Measurements from ENCODE around the gene TTI1. TPM values are rescaled to one million over a fixed set of nuclear protein-coding genes. Genes with fewer than 3 reads are reported as not detected.

Gene TTI1
- total and polyA plus RNA-seq, 9 of the 15 experiments (the other 6 are each of a cell fraction or from before 2014, with no cell fraction given) = 9.8 to 55.1 (median 39.4) TPM

- TF ChIP-seq, protein P1, sequence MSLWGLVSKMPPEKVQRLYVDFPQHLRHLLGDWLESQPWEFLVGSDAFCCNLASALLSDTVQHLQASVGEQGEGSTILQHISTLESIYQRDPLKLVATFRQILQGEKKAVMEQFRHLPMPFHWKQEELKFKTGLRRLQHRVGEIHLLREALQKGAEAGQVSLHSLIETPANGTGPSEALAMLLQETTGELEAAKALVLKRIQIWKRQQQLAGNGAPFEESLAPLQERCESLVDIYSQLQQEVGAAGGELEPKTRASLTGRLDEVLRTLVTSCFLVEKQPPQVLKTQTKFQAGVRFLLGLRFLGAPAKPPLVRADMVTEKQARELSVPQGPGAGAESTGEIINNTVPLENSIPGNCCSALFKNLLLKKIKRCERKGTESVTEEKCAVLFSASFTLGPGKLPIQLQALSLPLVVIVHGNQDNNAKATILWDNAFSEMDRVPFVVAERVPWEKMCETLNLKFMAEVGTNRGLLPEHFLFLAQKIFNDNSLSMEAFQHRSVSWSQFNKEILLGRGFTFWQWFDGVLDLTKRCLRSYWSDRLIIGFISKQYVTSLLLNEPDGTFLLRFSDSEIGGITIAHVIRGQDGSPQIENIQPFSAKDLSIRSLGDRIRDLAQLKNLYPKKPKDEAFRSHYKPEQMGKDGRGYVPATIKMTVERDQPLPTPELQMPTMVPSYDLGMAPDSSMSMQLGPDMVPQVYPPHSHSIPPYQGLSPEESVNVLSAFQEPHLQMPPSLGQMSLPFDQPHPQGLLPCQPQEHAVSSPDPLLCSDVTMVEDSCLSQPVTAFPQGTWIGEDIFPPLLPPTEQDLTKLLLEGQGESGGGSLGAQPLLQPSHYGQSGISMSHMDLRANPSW (CRISPR knock-in tag; IDR thresholded peaks at IDR 0.05) = no peak
- TF ChIP-seq, protein P2, sequence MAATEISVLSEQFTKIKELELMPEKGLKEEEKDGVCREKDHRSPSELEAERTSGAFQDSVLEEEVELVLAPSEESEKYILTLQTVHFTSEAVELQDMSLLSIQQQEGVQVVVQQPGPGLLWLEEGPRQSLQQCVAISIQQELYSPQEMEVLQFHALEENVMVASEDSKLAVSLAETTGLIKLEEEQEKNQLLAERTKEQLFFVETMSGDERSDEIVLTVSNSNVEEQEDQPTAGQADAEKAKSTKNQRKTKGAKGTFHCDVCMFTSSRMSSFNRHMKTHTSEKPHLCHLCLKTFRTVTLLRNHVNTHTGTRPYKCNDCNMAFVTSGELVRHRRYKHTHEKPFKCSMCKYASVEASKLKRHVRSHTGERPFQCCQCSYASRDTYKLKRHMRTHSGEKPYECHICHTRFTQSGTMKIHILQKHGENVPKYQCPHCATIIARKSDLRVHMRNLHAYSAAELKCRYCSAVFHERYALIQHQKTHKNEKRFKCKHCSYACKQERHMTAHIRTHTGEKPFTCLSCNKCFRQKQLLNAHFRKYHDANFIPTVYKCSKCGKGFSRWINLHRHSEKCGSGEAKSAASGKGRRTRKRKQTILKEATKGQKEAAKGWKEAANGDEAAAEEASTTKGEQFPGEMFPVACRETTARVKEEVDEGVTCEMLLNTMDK (IDR thresholded peaks at IDR 0.05; ENCODE audit: borderline replicate concordance, insufficient read depth, low read depth, low read length, poor library complexity, severe bottlenecking) = no peak
- TF ChIP-seq, protein P3, sequence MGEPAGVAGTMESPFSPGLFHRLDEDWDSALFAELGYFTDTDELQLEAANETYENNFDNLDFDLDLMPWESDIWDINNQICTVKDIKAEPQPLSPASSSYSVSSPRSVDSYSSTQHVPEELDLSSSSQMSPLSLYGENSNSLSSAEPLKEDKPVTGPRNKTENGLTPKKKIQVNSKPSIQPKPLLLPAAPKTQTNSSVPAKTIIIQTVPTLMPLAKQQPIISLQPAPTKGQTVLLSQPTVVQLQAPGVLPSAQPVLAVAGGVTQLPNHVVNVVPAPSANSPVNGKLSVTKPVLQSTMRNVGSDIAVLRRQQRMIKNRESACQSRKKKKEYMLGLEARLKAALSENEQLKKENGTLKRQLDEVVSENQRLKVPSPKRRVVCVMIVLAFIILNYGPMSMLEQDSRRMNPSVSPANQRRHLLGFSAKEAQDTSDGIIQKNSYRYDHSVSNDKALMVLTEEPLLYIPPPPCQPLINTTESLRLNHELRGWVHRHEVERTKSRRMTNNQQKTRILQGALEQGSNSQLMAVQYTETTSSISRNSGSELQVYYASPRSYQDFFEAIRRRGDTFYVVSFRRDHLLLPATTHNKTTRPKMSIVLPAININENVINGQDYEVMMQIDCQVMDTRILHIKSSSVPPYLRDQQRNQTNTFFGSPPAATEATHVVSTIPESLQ (CRISPR knock-in tag; IDR thresholded peaks at IDR 0.05) = no peak
- TF ChIP-seq TBP (optimal IDR thresholded peaks at IDR 0.05; ENCODE audit: low read depth, low read length) = no peak
- TF ChIP-seq SLC30A9 (CRISPR knock-in tag; IDR thresholded peaks at IDR 0.05) = no peak
- no peak for TF ChIP-seq HNRNPH1 (optimal IDR thresholded peaks at IDR 0.05; ENCODE audit: low read depth, low read length)
Observed at GRCh38 chr20:38082894-38083293, 49.6 kb upstream of the TTI1 start (continued).
